ENCODE measurements around the gene RNLS. TPM values are rescaled to one million over a fixed set of nuclear protein-coding genes. Genes with fewer than 3 reads are reported as not detected.

RNLS gene
- total and polyA plus RNA-seq, 2 of the 8 experiments (the other 6 are each of a cell fraction or from before 2014, with no cell fraction given), result 7.5 to 12.7 TPM

GRCh38 chr10:88299787-88300186 is 283.3 kb downstream of the RNLS start:
- H3K79me1 ChIP-seq (ENCODE audit: low read depth, low read length), result no peaks in the 10 kb centered on the region
- H2BK120ac ChIP-seq (replicated peaks; ENCODE audit: low read depth, low read length), result no peak overlapping the region
- no peaks in the 10 kb centered on the region for H3K27me3 ChIP-seq (replicated peaks in 1 of 4; ENCODE audit: control insufficient read depth in 3 of 4, extremely low read depth in 1 of 4, insufficient read depth in 3 of 4, low read length in 3 of 4)
- no peaks in the 10 kb centered on the region for H3K9me3 ChIP-seq (ENCODE audit: insufficient read depth in 2 of 2, low read depth in 1 of 2, low read length in 1 of 2)
- POLR2A ChIA-PET (ENCODE audit: partially characterized antibody), result no interaction called here
- no peaks in the 10 kb centered on the region for H3K4me1 ChIP-seq (replicated peaks in 1 of 4; ENCODE audit: control insufficient read depth in 3 of 4, insufficient read depth in 4 of 4, low read length in 3 of 4)
- H2BK12ac ChIP-seq (ENCODE audit: low read depth, low read length), result no peak overlapping the region
- no peak overlapping the region for H3K18ac ChIP-seq (ENCODE audit: extremely low read depth, low read length)
- no peak overlapping the region for H4K8ac ChIP-seq (ENCODE audit: extremely low read depth, insufficient read depth, low read length)
- H3K4me2 ChIP-seq (ENCODE audit: insufficient read depth in 1 of 2, low read depth in 2 of 2, low read length in 2 of 2), result no peak overlapping the region
- H3K79me2 ChIP-seq (ENCODE audit: control insufficient read depth in 1 of 2, insufficient read depth in 2 of 2, low read length in 2 of 2), result no peaks in the 10 kb centered on the region
- no peak overlapping the region for H2AK5ac ChIP-seq (ENCODE audit: low read depth, low read length)
- no peak for TF ChIP-seq RBBP5 (IDR thresholded peaks at IDR 0.05; ENCODE audit: borderline replicate concordance, low read depth, low read length)
- H3K4ac ChIP-seq (replicated peaks; ENCODE audit: insufficient read length, low read depth, low read length), result no peak overlapping the region
- no peaks in the 10 kb centered on the region for H3K23me2 ChIP-seq (ENCODE audit: low read depth, low read length)
- no peak overlapping the region for H3K27ac ChIP-seq (ENCODE audit: low read depth, low read length)
- no peak overlapping the region for H4K91ac ChIP-seq (replicated peaks; ENCODE audit: insufficient read length, low read length)
- no peak overlapping the region for H2BK5ac ChIP-seq (ENCODE audit: low read depth, low read length)
- DNase-seq (ENCODE audit: low read depth in 1 of 2, low spot score in 2 of 2) (no peak), FAIRE-seq (no peak)
- H4K5ac ChIP-seq (ENCODE audit: insufficient read length, low read depth, low read length), result no peak overlapping the region
- no peak overlapping the region for H3K56ac ChIP-seq (replicated peaks; ENCODE audit: insufficient read length, low read depth, low read length)
- no peak overlapping the region for H2AFZ ChIP-seq (ENCODE audit: low read length)
- H3K36me3 ChIP-seq (ENCODE audit: control insufficient read depth in 2 of 4, insufficient read depth in 4 of 4, low read length in 3 of 4), result no peaks in the 10 kb centered on the region
- no peak overlapping the region for H2BK20ac ChIP-seq (ENCODE audit: low read length)
- no peak overlapping the region for H3K23ac ChIP-seq (ENCODE audit: insufficient read length)
- no peak overlapping the region for H3K4me3 ChIP-seq (ENCODE audit: extremely low read depth in 1 of 4, insufficient read depth in 2 of 4, low read depth in 3 of 4, low read length in 4 of 4)
- no peak overlapping the region for H3K14ac ChIP-seq (ENCODE audit: insufficient read length)
- H2BK15ac ChIP-seq (ENCODE audit: low read length), result no peak overlapping the region
- H4K20me1 ChIP-seq (replicated peaks in 1 of 2; ENCODE audit: control insufficient read depth in 1 of 2, insufficient read depth in 2 of 2, low read length in 2 of 2), result no peaks in the 10 kb centered on the region
- no peak overlapping the region for H3K9ac ChIP-seq (replicated peaks in 1 of 4; ENCODE audit: extremely low read depth in 1 of 4, low read depth in 3 of 4, low read length in 3 of 4)
- CTCF ChIA-PET (ENCODE audit: partially characterized antibody), result interaction anchor here (1.2 to 1.3 kb wide), 3 partner anchors 11 to 182 kb away, joined by 3 to 5 read pairs (median 4); no protein-coding TSS in a partner anchor
